ENCODE results near the gene CAMK2A. TPM values are rescaled to one million over a fixed set of nuclear protein-coding genes. Genes with fewer than 3 reads are reported as not detected.

CAMK2A gene
- polyA plus RNA-seq, 1 donor (not counting 4 experiments of a cell fraction or from before 2014, with no cell fraction given), result 0.05 TPM

- FAIRE-seq, result no peak
- dilution Hi-C loops (cut with MboI; ENCODE audit: extremely low pct_ligation_motif_present, low sequenced_read_pairs), result no loop called here
- Histone ChIP-seq H2AFZ (ENCODE audit: control insufficient read depth, low read length) (no peak overlapping the region), H3K27ac (ENCODE audit: control insufficient read depth, insufficient read depth, low read length) (no peak overlapping the region), H3K9ac (ENCODE audit: control insufficient read depth, extremely low read depth, insufficient read depth, low read length) (no peak overlapping the region), H3K4me1 (ENCODE audit: control insufficient read depth, extremely low read depth, insufficient read depth, low read length) (no peaks in the 10 kb centered on the region), H3K36me3 (ENCODE audit: control insufficient read depth in 2 of 2, extremely low read depth in 1 of 2, insufficient read depth in 2 of 2, low read length in 2 of 2) (no peaks in the 10 kb centered on the region), H4K20me1 (ENCODE audit: control insufficient read depth, extremely low read depth, insufficient read depth, low read length) (no peaks in the 10 kb centered on the region), H3K4me2 (ENCODE audit: control insufficient read depth, extremely low read depth, insufficient read depth, low read depth, low read length) (no peak overlapping the region), H3K9me1 (ENCODE audit: control insufficient read depth, extremely low read depth, insufficient read depth, low read length) (no peaks in the 10 kb centered on the region), H3K27me3 (ENCODE audit: control insufficient read depth, extremely low read depth, insufficient read depth, low read length) (peaks cover 11% of the 10 kb centered on the region), H3K79me2 (ENCODE audit: control insufficient read depth, insufficient read depth, low read length) (no peaks in the 10 kb centered on the region), H3K4me3 (ENCODE audit: control insufficient read depth in 2 of 3, extremely low read depth in 1 of 3, insufficient read depth in 2 of 3, low read depth in 1 of 3, low read length in 3 of 3) (no peak overlapping the region), H3K9me3 (ENCODE audit: control insufficient read depth, low read depth, low read length) (no peaks in the 10 kb centered on the region)
- DNase-seq (ENCODE audit: low read depth, low spot score), result no peak
- TF ChIP-seq, protein P1, sequence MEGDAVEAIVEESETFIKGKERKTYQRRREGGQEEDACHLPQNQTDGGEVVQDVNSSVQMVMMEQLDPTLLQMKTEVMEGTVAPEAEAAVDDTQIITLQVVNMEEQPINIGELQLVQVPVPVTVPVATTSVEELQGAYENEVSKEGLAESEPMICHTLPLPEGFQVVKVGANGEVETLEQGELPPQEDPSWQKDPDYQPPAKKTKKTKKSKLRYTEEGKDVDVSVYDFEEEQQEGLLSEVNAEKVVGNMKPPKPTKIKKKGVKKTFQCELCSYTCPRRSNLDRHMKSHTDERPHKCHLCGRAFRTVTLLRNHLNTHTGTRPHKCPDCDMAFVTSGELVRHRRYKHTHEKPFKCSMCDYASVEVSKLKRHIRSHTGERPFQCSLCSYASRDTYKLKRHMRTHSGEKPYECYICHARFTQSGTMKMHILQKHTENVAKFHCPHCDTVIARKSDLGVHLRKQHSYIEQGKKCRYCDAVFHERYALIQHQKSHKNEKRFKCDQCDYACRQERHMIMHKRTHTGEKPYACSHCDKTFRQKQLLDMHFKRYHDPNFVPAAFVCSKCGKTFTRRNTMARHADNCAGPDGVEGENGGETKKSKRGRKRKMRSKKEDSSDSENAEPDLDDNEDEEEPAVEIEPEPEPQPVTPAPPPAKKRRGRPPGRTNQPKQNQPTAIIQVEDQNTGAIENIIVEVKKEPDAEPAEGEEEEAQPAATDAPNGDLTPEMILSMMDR (optimal IDR thresholded peaks at IDR 0.05 in 1 of 3, IDR thresholded peaks at IDR 0.05 in 1 of 3, conservative IDR thresholded peaks at IDR 0.05 in 1 of 3; ENCODE audit: extremely low read depth in 1 of 3, insufficient read depth in 2 of 3, low read length in 3 of 3), result no peak
- TF ChIP-seq EZH2 (IDR thresholded peaks at IDR 0.05; ENCODE audit: low read length), result no peak
These were observed 72.5 kb downstream of the CAMK2A start for GRCh38 chr5:150217038-150217437.

GRCh38 chr5:150215979-150216944 is 73.3 kb downstream of the CAMK2A start:
- no peaks in the 10 kb centered on the region for H3K4me1 ChIP-seq (ENCODE audit: control insufficient read depth, extremely low read depth, insufficient read depth, low read length)
- H3K79me2 ChIP-seq (ENCODE audit: control insufficient read depth, insufficient read depth, low read length), result no peaks in the 10 kb centered on the region
- no peaks in the 10 kb centered on the region for H3K36me3 ChIP-seq (ENCODE audit: control insufficient read depth in 2 of 2, extremely low read depth in 1 of 2, insufficient read depth in 2 of 2, low read length in 2 of 2)
- dilution Hi-C loops (cut with MboI; ENCODE audit: extremely low pct_ligation_motif_present, low sequenced_read_pairs), result no loop called here
- H3K9ac ChIP-seq (ENCODE audit: control insufficient read depth, extremely low read depth, insufficient read depth, low read length), result no peak overlapping the region
- H3K4me2 ChIP-seq (ENCODE audit: control insufficient read depth, extremely low read depth, insufficient read depth, low read depth, low read length), result no peak overlapping the region
- H4K20me1 ChIP-seq (ENCODE audit: control insufficient read depth, extremely low read depth, insufficient read depth, low read length), result no peaks in the 10 kb centered on the region
- DNase-seq (ENCODE audit: low read depth, low spot score) (no peak), FAIRE-seq (no peak)
- no peak overlapping the region for H3K4me3 ChIP-seq (ENCODE audit: control insufficient read depth in 2 of 3, extremely low read depth in 1 of 3, insufficient read depth in 2 of 3, low read depth in 1 of 3, low read length in 3 of 3)
- peaks cover 11% of the 10 kb centered on the region for H3K27me3 ChIP-seq (ENCODE audit: control insufficient read depth, extremely low read depth, insufficient read depth, low read length)
- peak; percentile 4 for TF ChIP-seq EZH2 (IDR thresholded peaks at IDR 0.05; ENCODE audit: low read length)
- TF ChIP-seq, protein P1 (optimal IDR thresholded peaks at IDR 0.05 in 1 of 3, IDR thresholded peaks at IDR 0.05 in 1 of 3, conservative IDR thresholded peaks at IDR 0.05 in 1 of 3; ENCODE audit: extremely low read depth in 1 of 3, insufficient read depth in 2 of 3, low read length in 3 of 3), result no peak
- H2AFZ ChIP-seq (ENCODE audit: control insufficient read depth, low read length), result no peak overlapping the region
- H3K27ac ChIP-seq (ENCODE audit: control insufficient read depth, insufficient read depth, low read length), result no peak overlapping the region
- no peaks in the 10 kb centered on the region for H3K9me3 ChIP-seq (ENCODE audit: control insufficient read depth, low read depth, low read length)
- no peaks in the 10 kb centered on the region for H3K9me1 ChIP-seq (ENCODE audit: control insufficient read depth, extremely low read depth, insufficient read depth, low read length)
